ENCODE data around the gene URB1. TPM values are rescaled to one million over a fixed set of nuclear protein-coding genes. Genes with fewer than 3 reads are reported as not detected.

Gene URB1
- total and polyA plus RNA-seq, 2 donors (not counting 3 experiments of a cell fraction or from before 2014, with no cell fraction given) = 8.0 to 27.3 TPM

DNA sequence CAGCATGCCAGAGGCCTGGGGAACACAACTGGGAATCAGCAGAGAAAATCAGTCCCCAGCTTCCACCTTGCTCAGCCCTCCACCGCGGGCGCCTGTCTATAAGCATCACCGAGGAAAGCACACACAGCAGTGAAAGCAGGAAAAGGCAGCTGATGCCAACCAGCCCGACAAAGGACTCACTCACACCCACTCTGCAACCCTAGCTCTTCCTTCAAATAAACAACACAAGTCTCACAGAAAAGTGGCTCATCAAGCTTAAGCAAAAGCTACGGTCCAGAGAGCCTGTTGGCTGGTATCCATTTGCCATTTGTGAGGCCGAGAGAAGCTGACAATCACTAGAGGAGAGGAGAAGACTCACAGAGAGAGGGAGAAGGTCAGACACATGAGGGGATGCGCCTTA, 67.1 kb downstream of the URB1 start:
- CTCF ChIA-PET = interaction anchor here (2.4 kb wide), 1 partner anchor 275 kb away, joined by 6 read pairs; no protein-coding TSS in a partner anchor
- Histone ChIP-seq H3K9me1 (replicated peaks; ENCODE audit: control insufficient read depth, extremely low read depth, insufficient read depth, low read length) (no peaks in the 10 kb centered on the region), H3K27me3 (ENCODE audit: control insufficient read depth in 2 of 2, insufficient read depth in 2 of 2, low read length in 2 of 2) (no peaks in the 10 kb centered on the region), H3K36me3 (ENCODE audit: control insufficient read depth in 2 of 2, extremely low read depth in 1 of 2, insufficient read depth in 2 of 2, low read length in 2 of 2) (peaks cover 16 to 39% of the 10 kb centered on the region in 2 experiments), H3K4me1 (ENCODE audit: control insufficient read depth, extremely low read depth, insufficient read depth, low read length) (peaks cover 25% of the 10 kb centered on the region), H3K9ac (replicated peaks; ENCODE audit: extremely low read depth, insufficient read depth, low read length) (no peak overlapping the region), H3K4me3 (replicated peaks in 1 of 3; ENCODE audit: insufficient read depth in 1 of 3, low read depth in 1 of 3, low read length in 3 of 3) (no peak overlapping the region), H2AFZ (ENCODE audit: low read depth, low read length) (no peak overlapping the region), H4K20me1 (replicated peaks; ENCODE audit: control insufficient read depth, extremely low read depth, insufficient read depth, low read length) (no peaks in the 10 kb centered on the region), H3K9me3 (replicated peaks; ENCODE audit: control insufficient read depth, insufficient read depth, low read length) (no peaks in the 10 kb centered on the region), H3K27ac (ENCODE audit: insufficient read depth, low read depth, low read length) (no peak overlapping the region), H3K79me2 (ENCODE audit: control insufficient read depth, insufficient read depth, low read length) (no peaks in the 10 kb centered on the region), H3K4me2 (ENCODE audit: insufficient read depth, low read length) (no peak overlapping the region)
- BruUV-seq (replicated peaks) = no TSS peak
- dilution Hi-C loops (cut with MboI; ENCODE audit: extremely low pct_ligation_motif_present, low sequenced_read_pairs) = no loop called here
- no peak for TF ChIP-seq MYC (IDR thresholded peaks at IDR 0.05; ENCODE audit: low read depth, low read length)
- TF ChIP-seq EZH2 (IDR thresholded peaks at IDR 0.05; ENCODE audit: borderline replicate concordance, low read depth, low read length, severe bottlenecking) = no peak
- TF ChIP-seq POLR2AphosphoS5 (IDR thresholded peaks at IDR 0.05; ENCODE audit: insufficient read depth, low read depth, low read length) = no peak
- TF ChIP-seq JUN (IDR thresholded peaks at IDR 0.05; ENCODE audit: borderline replicate concordance, insufficient read depth, insufficient read length, low read depth) = no peak
- TF ChIP-seq FOS (IDR thresholded peaks at IDR 0.05; ENCODE audit: borderline replicate concordance, insufficient read depth, low read length) = no peak
- TF ChIP-seq GATA2 (IDR thresholded peaks at IDR 0.05; ENCODE audit: insufficient read depth, insufficient read length, low read depth, low read length) = no peak
- TF ChIP-seq, protein P1, sequence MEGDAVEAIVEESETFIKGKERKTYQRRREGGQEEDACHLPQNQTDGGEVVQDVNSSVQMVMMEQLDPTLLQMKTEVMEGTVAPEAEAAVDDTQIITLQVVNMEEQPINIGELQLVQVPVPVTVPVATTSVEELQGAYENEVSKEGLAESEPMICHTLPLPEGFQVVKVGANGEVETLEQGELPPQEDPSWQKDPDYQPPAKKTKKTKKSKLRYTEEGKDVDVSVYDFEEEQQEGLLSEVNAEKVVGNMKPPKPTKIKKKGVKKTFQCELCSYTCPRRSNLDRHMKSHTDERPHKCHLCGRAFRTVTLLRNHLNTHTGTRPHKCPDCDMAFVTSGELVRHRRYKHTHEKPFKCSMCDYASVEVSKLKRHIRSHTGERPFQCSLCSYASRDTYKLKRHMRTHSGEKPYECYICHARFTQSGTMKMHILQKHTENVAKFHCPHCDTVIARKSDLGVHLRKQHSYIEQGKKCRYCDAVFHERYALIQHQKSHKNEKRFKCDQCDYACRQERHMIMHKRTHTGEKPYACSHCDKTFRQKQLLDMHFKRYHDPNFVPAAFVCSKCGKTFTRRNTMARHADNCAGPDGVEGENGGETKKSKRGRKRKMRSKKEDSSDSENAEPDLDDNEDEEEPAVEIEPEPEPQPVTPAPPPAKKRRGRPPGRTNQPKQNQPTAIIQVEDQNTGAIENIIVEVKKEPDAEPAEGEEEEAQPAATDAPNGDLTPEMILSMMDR (IDR thresholded peaks at IDR 0.05; ENCODE audit: extremely low read depth in 1 of 2, insufficient read depth in 1 of 2, low read depth in 1 of 2, low read length in 2 of 2) = no peak
- no peak for TF ChIP-seq POLR2A (IDR thresholded peaks at IDR 0.05; ENCODE audit: low read depth, low read length)
- TF ChIP-seq, protein P2, sequence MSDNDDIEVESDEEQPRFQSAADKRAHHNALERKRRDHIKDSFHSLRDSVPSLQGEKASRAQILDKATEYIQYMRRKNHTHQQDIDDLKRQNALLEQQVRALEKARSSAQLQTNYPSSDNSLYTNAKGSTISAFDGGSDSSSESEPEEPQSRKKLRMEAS (IDR thresholded peaks at IDR 0.05; ENCODE audit: insufficient read depth, insufficient read length) = no peak
- FAIRE-seq = no peak
- POLR2A ChIA-PET = no interaction called here
- intact Hi-C loops (cut with micrococcal nuclease) = no loop called here
- DNase-seq (ENCODE audit: low read depth, low spot score) = no peak

Measured in endothelial cell of umbilical vein (primary cell).